GM18526 (cell line): ENCODE results near the gene ZNF532.

Source experiments
- POLR2A ChIP-seq: IDR thresholded peaks from 3 replicates; pipeline ENCODE4 v1.6.1; 2011; ENCODE audit not compliant: insufficient read length; ENCODE audit errors: extremely low read depth

The ZNF532 gene

GRCh38 chr18:58862851-58863538, 1.7 kb upstream of the ZNF532 start:
- no peak for TF ChIP-seq POLR2A

- TF ChIP-seq POLR2A: no peak
These were observed 1.0 kb upstream of the ZNF532 start for GRCh38 chr18:58863539-58864145.

GRCh38 chr18:58865033-58865590, 435 bp downstream of the ZNF532 start:
- TF ChIP-seq POLR2A: no peak

- TF ChIP-seq POLR2A: no peak
These were observed 1.0 kb downstream of the ZNF532 start for GRCh38 chr18:58865701-58866065.

- TF ChIP-seq POLR2A: no peak
These were observed 1.5 kb downstream of the ZNF532 start for GRCh38 chr18:58866066-58866772.

- TF ChIP-seq POLR2A: no peak
These were observed 2.1 kb downstream of the ZNF532 start for GRCh38 chr18:58866773-58867150.

- TF ChIP-seq POLR2A: no peak
These were observed 2.7 kb downstream of the ZNF532 start for GRCh38 chr18:58867281-58867961.

- TF ChIP-seq POLR2A: no peak
These were observed 3.8 kb downstream of the ZNF532 start for GRCh38 chr18:58868440-58868839.

GRCh38 chr18:58870130-58870529, 5.5 kb downstream of the ZNF532 start:
- no peak for TF ChIP-seq POLR2A

GRCh38 chr18:58870621-58871020, 5.9 kb downstream of the ZNF532 start:
- no peak for TF ChIP-seq POLR2A

- TF ChIP-seq POLR2A: no peak
These were observed 7.1 kb downstream of the ZNF532 start for GRCh38 chr18:58871514-58872420.

- no peak for TF ChIP-seq POLR2A
These were observed 14.0 kb downstream of the ZNF532 start for GRCh38 chr18:58878640-58879039.

- no peak for TF ChIP-seq POLR2A
These were observed 16.8 kb downstream of the ZNF532 start for GRCh38 chr18:58881477-58881876.

- TF ChIP-seq POLR2A: no peak
These were observed 17.4 kb downstream of the ZNF532 start for GRCh38 chr18:58882044-58882443.
